GM18858 (cell line): ENCODE measurements around the gene ADGRD1.

Source experiments
- ATAC-seq: cut with Tn5 transposase; IDR thresholded peaks from one replicate; pipeline ENCODE4 v1.9.1; 2021; ENCODE audit not compliant: unreplicated experiment

The ADGRD1 gene

GRCh38 chr12:131052063-131052781, 98.5 kb downstream of the ADGRD1 start:
- ATAC-seq: no peak

GRCh38 chr12:131052929-131053328, 99.2 kb downstream of the ADGRD1 start:
- ATAC-seq: no peak

DNA sequence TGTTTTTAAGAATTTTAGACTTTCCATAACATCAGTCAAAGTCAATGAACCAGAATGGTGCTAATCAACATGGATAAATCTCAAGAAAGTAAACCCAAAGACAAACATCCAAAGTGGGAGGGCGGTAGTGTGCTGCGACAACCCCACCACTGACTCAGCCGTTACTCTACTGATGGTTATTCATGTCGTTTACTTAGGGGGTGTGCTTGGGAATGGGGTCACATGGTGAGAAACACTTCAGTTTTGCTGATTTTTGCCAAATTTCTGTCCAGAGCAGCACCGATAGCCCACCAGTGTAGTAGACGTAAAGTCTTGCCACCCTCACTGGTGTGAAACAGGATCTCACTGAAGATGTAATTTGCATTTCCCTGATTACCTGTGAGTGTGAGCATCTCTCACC, 99.9 kb downstream of the ADGRD1 start:
- no peak for ATAC-seq

- ATAC-seq: no peak
Measured at GRCh38 chr12:131054345-131055092, 100.8 kb downstream of the ADGRD1 start.

DNA sequence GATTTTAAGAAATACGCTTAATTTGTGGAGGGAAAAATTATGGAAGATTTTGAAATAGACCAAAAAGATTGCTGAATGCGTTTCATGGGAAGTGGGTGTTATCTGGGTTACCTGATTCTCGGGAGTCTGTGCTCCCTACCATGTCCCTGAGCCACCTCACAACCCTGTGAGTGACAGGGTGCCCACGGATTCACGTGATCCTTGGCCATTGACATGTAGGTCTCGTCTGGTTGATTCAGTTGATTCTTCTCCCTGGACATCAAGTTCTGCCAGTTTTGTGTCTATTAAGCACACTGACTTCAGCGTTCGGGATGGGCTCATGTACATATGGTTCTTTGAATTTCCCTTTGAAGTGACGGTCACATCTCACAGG, 101.4 kb downstream of the ADGRD1 start:
- ATAC-seq: no peak

DNA sequence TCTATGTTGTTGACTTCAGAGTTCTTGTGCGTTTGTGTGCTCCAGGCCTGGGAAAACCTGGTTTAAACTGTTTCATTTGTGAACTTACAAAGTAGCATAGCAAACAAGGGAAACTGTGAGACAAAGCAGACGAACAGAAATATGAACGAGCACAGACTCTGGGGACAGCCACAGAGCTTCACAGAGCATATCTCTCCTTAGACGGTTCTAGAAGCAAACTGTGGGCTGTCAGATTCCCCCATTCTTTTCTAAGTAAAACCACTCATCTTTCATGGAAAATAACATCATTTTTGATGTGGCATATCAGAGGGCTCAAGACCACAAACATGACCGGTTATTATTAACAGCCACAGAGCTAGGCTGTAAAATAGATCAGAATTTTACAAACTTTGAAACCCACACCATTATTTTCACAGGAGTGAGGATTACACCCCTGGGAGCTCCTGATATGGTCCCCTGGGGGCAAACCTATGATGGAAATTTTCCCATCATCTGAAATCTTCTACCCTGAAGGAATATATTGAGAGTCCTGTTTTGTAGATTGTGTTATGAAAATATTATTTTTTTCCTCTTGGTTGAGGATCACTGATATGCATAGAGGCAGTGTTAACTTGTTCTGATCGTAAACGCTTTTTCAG, 102.0 kb downstream of the ADGRD1 start:
- ATAC-seq: no peak

- no peak for ATAC-seq
Measured at GRCh38 chr12:131056626-131057025, 102.9 kb downstream of the ADGRD1 start.

DNA sequence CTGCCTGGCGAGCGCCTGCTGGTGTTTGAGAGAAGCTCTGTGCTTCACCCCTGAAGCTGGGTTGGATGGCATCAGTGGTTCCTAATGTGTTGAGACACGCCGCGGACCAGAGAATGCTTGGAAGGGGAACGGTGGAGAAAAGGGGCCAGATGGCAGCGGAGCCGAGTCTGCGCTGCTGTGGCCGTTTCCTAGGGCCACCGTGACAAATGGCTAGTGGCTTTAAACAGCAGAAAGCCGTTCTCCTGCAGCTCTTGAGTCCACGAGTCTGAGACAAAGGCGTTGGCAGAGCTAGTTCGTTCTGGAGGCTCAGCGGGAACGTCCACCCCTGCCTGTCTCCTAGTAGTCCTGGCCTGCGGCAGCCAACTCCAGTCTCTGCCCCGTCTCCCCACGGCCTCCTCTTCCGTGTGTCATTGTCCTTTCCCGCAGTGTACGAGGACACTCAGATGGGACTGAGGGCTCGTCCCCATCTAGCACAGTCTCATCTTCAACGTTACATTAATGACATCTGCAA, 103.6 kb downstream of the ADGRD1 start:
- no peak for ATAC-seq

- ATAC-seq: no peak
Measured at GRCh38 chr12:131057722-131058515, 104.2 kb downstream of the ADGRD1 start.

GRCh38 chr12:131058700-131059099, 105.0 kb downstream of the ADGRD1 start:
- ATAC-seq: no peak

- no peak for ATAC-seq
Measured at GRCh38 chr12:131060011-131060703, 106.5 kb downstream of the ADGRD1 start.

DNA sequence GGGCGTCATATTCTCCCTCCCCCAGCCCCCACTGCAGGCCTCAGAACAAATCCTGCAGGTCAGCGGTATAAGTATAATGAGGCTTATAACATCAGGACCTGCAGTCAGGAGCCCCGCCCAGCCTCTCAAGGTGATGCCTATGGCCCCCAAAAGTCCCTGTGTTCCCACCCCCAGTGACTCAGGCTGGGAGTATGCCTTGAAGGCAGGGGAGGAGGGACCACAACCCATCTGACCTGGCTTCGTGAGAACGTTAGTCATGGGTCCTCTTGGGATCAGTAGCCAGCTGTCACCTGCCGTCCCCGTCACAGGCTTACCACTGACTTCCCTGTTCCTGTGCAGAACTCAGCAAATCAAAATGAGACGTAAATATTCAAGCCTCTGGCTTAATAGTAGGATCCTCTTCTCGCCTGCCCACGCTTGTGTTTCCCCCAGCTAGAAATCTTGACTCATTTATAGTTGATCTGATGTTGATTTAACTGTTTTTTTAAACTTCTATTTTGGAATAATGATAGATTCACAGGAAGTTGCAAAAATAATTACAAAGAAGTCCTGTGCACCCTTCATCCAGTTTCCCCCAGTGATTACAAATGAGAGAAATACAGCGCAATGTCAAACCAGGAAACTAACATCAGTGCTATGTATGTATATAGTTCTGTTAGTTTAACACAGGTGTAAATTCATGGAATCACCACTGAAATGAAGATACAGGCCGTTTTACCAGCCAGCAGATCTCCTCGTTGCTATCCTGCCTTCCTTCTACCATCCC, 107.5 kb downstream of the ADGRD1 start:
- ATAC-seq: no peak

GRCh38 chr12:131063413-131063812, 109.7 kb downstream of the ADGRD1 start:
- ATAC-seq: no peak

DNA sequence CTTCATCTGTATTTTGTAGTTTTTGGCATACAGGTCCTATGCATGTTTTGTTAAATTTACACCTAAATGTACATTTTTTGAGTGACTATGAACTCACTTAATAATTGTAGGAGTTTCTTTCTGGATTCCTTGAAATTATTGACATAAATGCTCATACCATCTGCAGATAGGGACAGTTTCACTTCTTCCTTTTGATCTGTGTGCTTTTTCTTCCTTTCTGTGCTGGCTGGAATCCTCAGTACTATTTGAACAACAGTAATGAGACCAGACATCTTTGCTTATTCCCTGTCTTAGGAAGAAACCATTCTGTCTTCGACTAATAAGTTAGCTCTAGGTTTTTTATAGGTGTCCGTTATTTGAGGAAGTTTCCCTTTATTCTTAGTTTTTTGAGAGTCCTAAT, 110.3 kb downstream of the ADGRD1 start:
- no peak for ATAC-seq

DNA sequence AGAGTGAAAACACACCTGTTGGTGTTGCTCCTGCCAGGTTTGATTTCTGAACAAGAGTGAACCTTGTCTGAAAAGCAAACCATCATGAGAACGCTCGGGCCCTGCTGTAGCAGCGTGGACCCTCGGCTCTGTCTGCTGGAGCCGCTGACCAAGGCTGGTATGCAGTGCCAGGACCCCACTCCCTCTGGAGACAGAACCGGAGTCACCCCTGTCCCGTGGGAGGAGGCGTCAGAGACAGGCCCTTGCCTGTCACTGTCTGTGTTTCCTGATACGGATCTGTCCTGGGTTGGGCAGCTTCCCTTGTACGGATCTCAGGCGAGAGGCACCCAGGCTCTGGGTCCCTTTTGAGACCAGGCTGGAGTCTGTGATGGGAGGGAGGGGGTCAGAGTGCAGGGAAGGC, 111.6 kb downstream of the ADGRD1 start:
- no peak for ATAC-seq

GRCh38 chr12:131065801-131066200, 112.1 kb downstream of the ADGRD1 start:
- ATAC-seq: no peak

DNA sequence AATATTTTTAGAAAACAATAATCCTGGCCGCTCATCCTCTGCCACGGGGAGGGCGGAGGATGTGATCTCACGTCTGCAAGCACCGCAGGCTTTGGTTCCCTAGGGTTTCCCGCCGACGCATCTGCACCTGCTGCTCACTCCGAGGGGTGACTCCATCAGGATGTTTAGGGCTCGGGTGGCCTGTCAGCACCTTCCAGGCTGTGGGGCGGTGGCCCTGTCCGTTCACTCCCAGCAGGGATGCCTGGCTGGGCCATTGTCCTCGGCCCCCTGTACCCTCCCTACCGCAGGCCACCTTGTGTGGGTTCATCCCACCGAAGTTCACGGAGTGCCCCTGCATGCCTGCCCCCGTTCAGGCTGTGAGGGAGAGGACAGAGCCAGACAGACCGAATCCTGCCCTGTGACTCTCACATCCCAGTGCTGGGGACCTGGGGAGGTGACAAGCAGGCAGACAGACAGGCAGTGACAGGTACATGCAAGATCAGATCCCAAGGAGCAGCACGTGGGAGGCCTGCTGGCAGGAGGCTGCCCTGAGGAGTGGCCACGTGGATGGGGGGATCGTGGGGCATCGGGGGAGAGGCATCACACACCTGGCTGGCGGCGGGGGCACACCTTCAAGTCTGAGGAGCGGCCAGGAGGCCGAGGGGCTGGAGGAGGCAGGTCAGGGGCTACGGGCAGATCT, 112.6 kb downstream of the ADGRD1 start:
- ATAC-seq: no peak

DNA sequence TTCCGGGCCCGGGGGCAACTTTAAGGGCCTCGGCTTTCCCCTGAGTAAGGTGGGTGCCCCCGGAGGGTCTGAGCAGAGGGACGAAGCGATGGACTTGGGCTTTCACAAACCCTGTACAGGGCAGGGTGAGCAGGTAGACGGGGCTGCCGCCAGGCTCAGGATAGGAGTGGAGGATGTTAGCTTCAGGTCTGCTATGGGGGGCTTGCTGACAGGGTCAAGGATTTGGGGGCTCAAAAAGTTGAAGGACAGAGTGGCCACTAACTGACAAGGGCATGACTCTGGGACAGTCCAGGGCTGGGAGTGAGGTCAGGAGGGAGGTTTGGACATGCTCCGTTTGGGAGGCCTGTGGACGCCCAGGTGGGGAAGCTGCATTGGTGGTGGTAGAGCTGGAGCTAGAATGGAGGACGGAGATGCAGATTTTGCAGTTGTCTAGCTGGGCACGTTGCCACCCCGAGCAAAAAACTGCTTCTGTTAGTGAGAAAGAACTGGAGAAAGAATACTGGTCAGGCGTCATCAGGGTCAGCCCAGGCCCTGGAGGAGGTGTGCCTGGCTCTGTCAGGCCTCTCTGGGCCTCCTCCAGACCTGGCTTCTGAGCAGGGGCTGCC, 113.3 kb downstream of the ADGRD1 start:
- no peak for ATAC-seq
